BLaER1 (cell line): ENCODE results near the gene TRIM15.

Experiments
- H3K27ac ChIP-seq: shearing (Covaris generic); formaldehyde crosslinking; 2 replicates; pipeline ENCODE4 v1.8.1; 2022
- H3K27me3 ChIP-seq: shearing (Covaris generic); formaldehyde crosslinking; 2 replicates; pipeline ENCODE4 v1.8.1; 2022
- H3K36me3 ChIP-seq: shearing (Covaris generic); formaldehyde crosslinking; 2 replicates; pipeline ENCODE4 v1.8.1; 2022
- H3K4me1 ChIP-seq: shearing (Covaris generic); formaldehyde crosslinking; 2 replicates; pipeline ENCODE4 v1.8.1; 2022
- H3K4me2 ChIP-seq: shearing (Covaris generic); formaldehyde crosslinking; 2 replicates; pipeline ENCODE4 v1.8.1; 2022
- H3K4me3 ChIP-seq: shearing (Covaris generic); formaldehyde crosslinking; 2 replicates; pipeline ENCODE4 v1.8.1; 2022
- H3K9ac ChIP-seq: shearing (Covaris generic); formaldehyde crosslinking; 2 replicates; pipeline ENCODE4 v1.8.1; 2022
- H3K9me3 ChIP-seq: shearing (Covaris generic); formaldehyde crosslinking; 2 replicates; pipeline ENCODE4 v1.8.1; 2022
- H4K20me1 ChIP-seq: shearing (Covaris generic); formaldehyde crosslinking; 2 replicates; pipeline ENCODE4 v1.8.1; 2022
- Cebpa-rat ChIP-seq: shearing (Covaris generic); IDR thresholded peaks from 2 replicates; pipeline ENCODE4 v1.8.1; 2022

Gene TRIM15

GRCh38 chr6:30154709-30155519 is 8.4 kb upstream of the TRIM15 start:
- no peak overlapping the region for H3K9ac ChIP-seq
- no peak overlapping the region for H3K4me3 ChIP-seq
- H4K20me1 ChIP-seq: no peaks in the 10 kb centered on the region
- no peak overlapping the region for H3K27ac ChIP-seq
- no peak for TF ChIP-seq Cebpa-rat
- H3K36me3 ChIP-seq: no peaks in the 10 kb centered on the region
- H3K4me2 ChIP-seq: no peak overlapping the region
- no peaks in the 10 kb centered on the region for H3K9me3 ChIP-seq
- no peaks in the 10 kb centered on the region for H3K27me3 ChIP-seq
- H3K4me1 ChIP-seq: peaks cover 5% of the 10 kb centered on the region

GRCh38 chr6:30155520-30156261 is 7.7 kb upstream of the TRIM15 start:
- Histone ChIP-seq H3K4me1 (peaks cover 5% of the 10 kb centered on the region), H3K27me3 (no peaks in the 10 kb centered on the region), H3K4me2 (no peak overlapping the region), H3K4me3 (no peak overlapping the region), H4K20me1 (no peaks in the 10 kb centered on the region), H3K9ac (no peak overlapping the region), H3K36me3 (no peaks in the 10 kb centered on the region), H3K27ac (no peak overlapping the region), H3K9me3 (no peaks in the 10 kb centered on the region)
- TF ChIP-seq Cebpa-rat: no peak

- no peaks in the 10 kb centered on the region for H3K27me3 ChIP-seq
- no peaks in the 10 kb centered on the region for H3K9me3 ChIP-seq
- no peaks in the 10 kb centered on the region for H4K20me1 ChIP-seq
- H3K27ac ChIP-seq: no peak overlapping the region
- H3K4me3 ChIP-seq: no peak overlapping the region
- H3K4me1 ChIP-seq: peaks cover 5% of the 10 kb centered on the region
- no peaks in the 10 kb centered on the region for H3K36me3 ChIP-seq
- H3K4me2 ChIP-seq: no peak overlapping the region
- no peak for TF ChIP-seq Cebpa-rat
- H3K9ac ChIP-seq: no peak overlapping the region
Observed at GRCh38 chr6:30156262-30156599, 7.1 kb upstream of the TRIM15 start.

- Histone ChIP-seq H3K27me3 (no peaks in the 10 kb centered on the region), H3K36me3 (no peaks in the 10 kb centered on the region), H4K20me1 (no peaks in the 10 kb centered on the region), H3K4me2 (no peak overlapping the region), H3K9me3 (no peaks in the 10 kb centered on the region), H3K4me1 (peaks cover under 1% of the 10 kb centered on the region; the same call in 1 of the 2 replicates), H3K27ac (no peak overlapping the region), H3K9ac (no peak overlapping the region), H3K4me3 (no peak overlapping the region)
- no peak for TF ChIP-seq Cebpa-rat
Observed at GRCh38 chr6:30156774-30157173, 6.6 kb upstream of the TRIM15 start.

- no peak for TF ChIP-seq Cebpa-rat
- H3K27me3 ChIP-seq: no peaks in the 10 kb centered on the region
- no peaks in the 10 kb centered on the region for H3K9me3 ChIP-seq
- no peak overlapping the region for H3K4me2 ChIP-seq
- H3K27ac ChIP-seq: no peak overlapping the region
- no peaks in the 10 kb centered on the region for H3K4me1 ChIP-seq
- no peaks in the 10 kb centered on the region for H4K20me1 ChIP-seq
- H3K4me3 ChIP-seq: no peak overlapping the region
- H3K9ac ChIP-seq: no peak overlapping the region
- no peaks in the 10 kb centered on the region for H3K36me3 ChIP-seq
Observed at GRCh38 chr6:30157581-30157980, 5.8 kb upstream of the TRIM15 start.

- H3K4me2 ChIP-seq: no peak overlapping the region
- H3K9ac ChIP-seq: no peak overlapping the region
- no peak for TF ChIP-seq Cebpa-rat
- no peak overlapping the region for H3K4me3 ChIP-seq
- H3K9me3 ChIP-seq: no peaks in the 10 kb centered on the region
- H3K27ac ChIP-seq: no peak overlapping the region
- no peaks in the 10 kb centered on the region for H4K20me1 ChIP-seq
- H3K4me1 ChIP-seq: peaks cover under 1% of the 10 kb centered on the region
- no peaks in the 10 kb centered on the region for H3K27me3 ChIP-seq
- no peaks in the 10 kb centered on the region for H3K36me3 ChIP-seq
Observed at GRCh38 chr6:30157999-30158398, 5.3 kb upstream of the TRIM15 start.

- Histone ChIP-seq H3K9ac (no peak overlapping the region), H3K4me2 (no peak overlapping the region), H4K20me1 (no peaks in the 10 kb centered on the region), H3K4me3 (no peak overlapping the region), H3K9me3 (no peaks in the 10 kb centered on the region), H3K27me3 (no peaks in the 10 kb centered on the region), H3K4me1 (peaks cover 7% of the 10 kb centered on the region), H3K27ac (no peak overlapping the region), H3K36me3 (no peaks in the 10 kb centered on the region)
- no peak for TF ChIP-seq Cebpa-rat
Observed at GRCh38 chr6:30158475-30159040, 4.8 kb upstream of the TRIM15 start.

GRCh38 chr6:30160008-30160784 is 3.1 kb upstream of the TRIM15 start:
- Histone ChIP-seq H3K27me3 (no peaks in the 10 kb centered on the region), H3K36me3 (no peaks in the 10 kb centered on the region), H3K4me1 (peaks cover 8% of the 10 kb centered on the region), H3K4me2 (no peak overlapping the region), H4K20me1 (no peaks in the 10 kb centered on the region), H3K27ac (no peak overlapping the region), H3K9me3 (no peaks in the 10 kb centered on the region), H3K4me3 (no peak overlapping the region), H3K9ac (no peak overlapping the region)
- TF ChIP-seq Cebpa-rat: no peak

- TF ChIP-seq Cebpa-rat: no peak
- no peaks in the 10 kb centered on the region for H3K9me3 ChIP-seq
- H3K27ac ChIP-seq: no peak within 1 kb of the TSS
- H3K9ac ChIP-seq: no peak within 1 kb of the TSS
- no peaks in the 10 kb centered on the region for H3K36me3 ChIP-seq
- H3K4me3 ChIP-seq: no peak within 1 kb of the TSS
- peaks cover 8% of the 10 kb centered on the region for H3K4me1 ChIP-seq
- no peaks in the 10 kb centered on the region for H3K27me3 ChIP-seq
- no peaks in the 10 kb centered on the region for H4K20me1 ChIP-seq
- no peak within 1 kb of the TSS for H3K4me2 ChIP-seq
Observed at GRCh38 chr6:30160785-30161531, 2.4 kb upstream of the TRIM15 start, which contains the start of gene TRIM10. Gene TRIM10 (minus strand): TSS chr6:30161211. CDS start chr6:30160858, 353 bp downstream.
